Activated CD4-positive, alpha-beta T cell treated with anti-CD3 and anti-CD28 coated beads, Interleukin-2, amount 50 U/mL, for 4 hours (primary cell): ENCODE results near the gene SLTM.
"Not testable (repeated sequence)": the region's sequence is repeated elsewhere in the genome, so short reads cannot be mapped to it uniquely, and the experiment has no call there.

Source experiments
- DNase-seq, 2 experiments: peaks; one replicate each; pipeline ENCODE4 v3.0.0-alpha.2; 2020

Gene SLTM

GRCh38 chr15:58875343-58875742 lies 58.1 kb downstream of the SLTM start:
- DNase-seq, result no peak

- DNase-seq, result no peak
These were observed 60.2 kb downstream of the SLTM start for GRCh38 chr15:58873267-58873666.

GRCh38 chr15:58870451-58870850 lies 63.0 kb downstream of the SLTM start:
- no peak for DNase-seq

GRCh38 chr15:58867926-58868325 lies 65.6 kb downstream of the SLTM start:
- DNase-seq, result no peak

- no peak for DNase-seq
These were observed 68.0 kb downstream of the SLTM start for GRCh38 chr15:58865425-58865880.

- no peak for DNase-seq
These were observed 68.7 kb downstream of the SLTM start for GRCh38 chr15:58864602-58865424.

- no peak for DNase-seq
These were observed 71.2 kb downstream of the SLTM start for GRCh38 chr15:58862326-58862725.

GRCh38 chr15:58856621-58857020 lies 76.9 kb downstream of the SLTM start:
- DNase-seq, result not testable (repeated sequence)

- DNase-seq, result no peak
These were observed 77.4 kb downstream of the SLTM start for GRCh38 chr15:58856086-58856485.

GRCh38 chr15:58854593-58854992 lies 78.9 kb downstream of the SLTM start:
- no peak for DNase-seq

- DNase-seq, result no peak
These were observed 81.1 kb downstream of the SLTM start for GRCh38 chr15:58852347-58852746.

GRCh38 chr15:58851205-58851604 lies 82.3 kb downstream of the SLTM start:
- not testable (repeated sequence) for DNase-seq

GRCh38 chr15:58842713-58843396 lies 90.6 kb downstream of the SLTM start:
- no peak for DNase-seq

GRCh38 chr15:58840048-58840447 lies 93.4 kb downstream of the SLTM start:
- no peak for DNase-seq

GRCh38 chr15:58839485-58839884 lies 94.0 kb downstream of the SLTM start:
- DNase-seq, result no peak

- not testable (repeated sequence) for DNase-seq
These were observed 99.6 kb downstream of the SLTM start for GRCh38 chr15:58833681-58834426.

- no peak for DNase-seq
These were observed 102.9 kb downstream of the SLTM start for GRCh38 chr15:58830556-58830955.
